HG03558 (cell line): ENCODE data around the gene FAM161A.
"Not testable (repeated sequence)": the region's sequence is repeated elsewhere in the genome, so short reads cannot be mapped to it uniquely, and the experiment has no call there.

Experiments used
- ATAC-seq: cut with Tn5 transposase; IDR thresholded peaks from one replicate; pipeline ENCODE4 v1.9.1; 2021; ENCODE audit warnings: moderate number of reproducible peaks; ENCODE audit not compliant: unreplicated experiment; ENCODE audit errors: extremely low read depth

Gene FAM161A

GRCh38 chr2:61851270-61851669 is 2.6 kb downstream of the FAM161A start:
- ATAC-seq: not testable (repeated sequence)

GRCh38 chr2:61845320-61845719 is 8.5 kb downstream of the FAM161A start:
- ATAC-seq: no peak

- ATAC-seq: no peak
Measured at GRCh38 chr2:61841286-61841685, 12.6 kb downstream of the FAM161A start.

GRCh38 chr2:61834893-61835292 is 19.0 kb downstream of the FAM161A start:
- no peak for ATAC-seq

- ATAC-seq: no peak
Measured at GRCh38 chr2:61833971-61834370, 19.9 kb downstream of the FAM161A start.

GRCh38 chr2:61832183-61832841 is 21.5 kb downstream of the FAM161A start:
- ATAC-seq: no peak

- ATAC-seq: no peak
Measured at GRCh38 chr2:61822255-61822654, 31.6 kb downstream of the FAM161A start.

- ATAC-seq: no peak
Measured at GRCh38 chr2:61816480-61817355, 37.1 kb downstream of the FAM161A start.

GRCh38 chr2:61814539-61815160 is 39.2 kb downstream of the FAM161A start:
- ATAC-seq: no peak

- not testable (repeated sequence) for ATAC-seq
Measured at GRCh38 chr2:61813314-61813713, 40.5 kb downstream of the FAM161A start.

GRCh38 chr2:61811821-61812220 is 42.0 kb downstream of the FAM161A start:
- no peak for ATAC-seq

GRCh38 chr2:61810203-61810602 is 43.7 kb downstream of the FAM161A start:
- ATAC-seq: not testable (repeated sequence)

GRCh38 chr2:61808693-61809092 is 45.2 kb downstream of the FAM161A start:
- ATAC-seq: not testable (repeated sequence)

GRCh38 chr2:61807036-61807757 is 46.7 kb downstream of the FAM161A start:
- no peak for ATAC-seq

- no peak for ATAC-seq
Measured at GRCh38 chr2:61802548-61802947, 51.3 kb downstream of the FAM161A start.

- no peak for ATAC-seq
Measured at GRCh38 chr2:61799099-61799498, 54.8 kb downstream of the FAM161A start.

GRCh38 chr2:61797446-61797845 is 56.4 kb downstream of the FAM161A start:
- ATAC-seq: not testable (repeated sequence)

GRCh38 chr2:61795408-61795807 is 58.5 kb downstream of the FAM161A start:
- no peak for ATAC-seq

- ATAC-seq: peak; percentile 68
Measured at GRCh38 chr2:61793389-61793836, 60.4 kb downstream of the FAM161A start.

- ATAC-seq: no peak
Measured at GRCh38 chr2:61792355-61792890, 61.4 kb downstream of the FAM161A start.
